Smooth muscle cell (in vitro differentiated cells): ENCODE measurements around the gene RAP1GAP2. TPM values are rescaled to one million over a fixed set of nuclear protein-coding genes. Genes with fewer than 3 reads are reported as not detected.
"Not testable (repeated sequence)": the region's sequence is repeated elsewhere in the genome, so short reads cannot be mapped to it uniquely, and the experiment has no call there.

ENCODE experiments used
- DNase-seq: peaks from one replicate; lab custom pipeline; 2025; ENCODE audit not compliant: unreplicated experiment; lab: John Stamatoyannopoulos, UW
- H2AFZ ChIP-seq: fragments of 200-600 bp; sonication (generic); 2 replicates; pipeline ENCODE4 v1.6.0; 2016; ENCODE audit warnings: antibody characterized with exemption, low read depth, mild to moderate bottlenecking
- H3F3A ChIP-seq: fragments of 200-600 bp; sonication (generic); 2 replicates; pipeline ENCODE4 v1.6.0; 2017; ENCODE audit warnings: antibody characterized with exemption, low read depth
- H3K27ac ChIP-seq: fragments of 200-600 bp; sonication (generic); 2 replicates; pipeline ENCODE4 v1.5.1; 2016; ENCODE audit warnings: low read depth, mild to moderate bottlenecking
- H3K27me3 ChIP-seq: fragments of 200-600 bp; sonication (generic); 2 replicates; pipeline ENCODE4 v1.6.1; 2016; ENCODE audit warnings: low read depth, mild to moderate bottlenecking
- H3K36me3 ChIP-seq: fragments of 200-600 bp; sonication (generic); 2 replicates; pipeline ENCODE4 v1.5.1; 2016; ENCODE audit warnings: low read depth
- H3K4me1 ChIP-seq: fragments of 200-600 bp; sonication (generic); 2 replicates; pipeline ENCODE4 v1.5.1; 2016; ENCODE audit warnings: low read depth
- H3K4me2 ChIP-seq: fragments of 200-600 bp; sonication (generic); 2 replicates; pipeline ENCODE4 v1.6.0; 2016; ENCODE audit warnings: mild to moderate bottlenecking
- H3K4me3 ChIP-seq: fragments of 200-600 bp; sonication (generic); 2 replicates; pipeline ENCODE4 v1.5.1; 2016; ENCODE audit warnings: mild to moderate bottlenecking
- H3K79me2 ChIP-seq: fragments of 200-600 bp; sonication (generic); 2 replicates; pipeline ENCODE4 v1.6.0; 2016; ENCODE audit warnings: low read depth, mild to moderate bottlenecking
- H3K9ac ChIP-seq: fragments of 200-600 bp; sonication (generic); 2 replicates; pipeline ENCODE4 v1.6.0; 2016; ENCODE audit warnings: low read depth
- H3K9me3 ChIP-seq: fragments of 200-600 bp; sonication (generic); replicated peaks from 2 replicates; pipeline ENCODE4 v1.5.1; 2016; ENCODE audit warnings: low read depth
- H4K20me1 ChIP-seq: fragments of 200-600 bp; sonication (generic); 2 replicates; pipeline ENCODE4 v1.6.0; 2016; ENCODE audit warnings: low read depth
- WGBS: methylation state at CpG from one replicate; pipeline ENCODE4 v1.1.7; 2016; ENCODE audit warnings: low lambda C conversion rate; 5-methylcytosine and 5-hydroxymethylcytosine counted together
- polyA plus RNA-seq: library from polyadenylated mRNA; unstranded; fragments of >200 nt; fragmentation: Nextera tagmentation; extraction: Ambion mirVana; gene quantifications from 2 replicates; pipeline ENCODE4 v1.2.1, GENCODE V29; 2016
- total RNA-seq: library from RNA; depleted of rRNA; stranded (reverse); fragments of >200 nt; gene quantifications from 2 replicates; pipeline ENCODE4 v1.2.3, GENCODE V29; 2014
- TF ChIP-seq, protein P1 (sequence below): fragments of 200-600 bp; sonication (generic); IDR thresholded peaks from 2 replicates; pipeline ENCODE4 v1.5.1; 2017; ENCODE audit warnings: borderline replicate concordance, mild to moderate bottlenecking, antibody characterized with exemption; ENCODE audit not compliant: insufficient read depth, poor library complexity, severe bottlenecking

The RAP1GAP2 gene
- total and polyA plus RNA-seq, 2 experiments from 2014 or later = 0.31 to 0.99 TPM

DNA sequence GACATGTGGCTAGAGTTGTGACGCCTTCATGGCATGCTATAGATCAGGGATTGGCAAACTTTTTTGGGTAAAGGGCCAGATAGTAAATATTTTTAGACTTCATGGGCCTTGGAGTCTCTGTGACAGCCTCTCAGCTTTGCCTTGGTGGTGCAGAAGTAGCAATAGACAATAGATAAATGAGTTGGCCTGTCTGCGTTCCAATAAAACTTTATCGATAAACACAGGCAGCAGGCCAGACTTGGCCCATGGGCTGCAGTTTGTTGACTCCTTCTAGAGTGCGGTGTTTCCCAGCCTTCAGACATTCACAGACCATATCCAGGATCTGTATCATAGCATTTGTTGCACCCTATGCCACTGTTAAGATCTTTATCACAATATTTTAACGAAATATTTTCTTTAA lies 190.7 kb downstream of the RAP1GAP2 start:
- TF ChIP-seq, protein P1, sequence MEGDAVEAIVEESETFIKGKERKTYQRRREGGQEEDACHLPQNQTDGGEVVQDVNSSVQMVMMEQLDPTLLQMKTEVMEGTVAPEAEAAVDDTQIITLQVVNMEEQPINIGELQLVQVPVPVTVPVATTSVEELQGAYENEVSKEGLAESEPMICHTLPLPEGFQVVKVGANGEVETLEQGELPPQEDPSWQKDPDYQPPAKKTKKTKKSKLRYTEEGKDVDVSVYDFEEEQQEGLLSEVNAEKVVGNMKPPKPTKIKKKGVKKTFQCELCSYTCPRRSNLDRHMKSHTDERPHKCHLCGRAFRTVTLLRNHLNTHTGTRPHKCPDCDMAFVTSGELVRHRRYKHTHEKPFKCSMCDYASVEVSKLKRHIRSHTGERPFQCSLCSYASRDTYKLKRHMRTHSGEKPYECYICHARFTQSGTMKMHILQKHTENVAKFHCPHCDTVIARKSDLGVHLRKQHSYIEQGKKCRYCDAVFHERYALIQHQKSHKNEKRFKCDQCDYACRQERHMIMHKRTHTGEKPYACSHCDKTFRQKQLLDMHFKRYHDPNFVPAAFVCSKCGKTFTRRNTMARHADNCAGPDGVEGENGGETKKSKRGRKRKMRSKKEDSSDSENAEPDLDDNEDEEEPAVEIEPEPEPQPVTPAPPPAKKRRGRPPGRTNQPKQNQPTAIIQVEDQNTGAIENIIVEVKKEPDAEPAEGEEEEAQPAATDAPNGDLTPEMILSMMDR = no peak
- H3K79me2 ChIP-seq = no peaks in the 10 kb centered on the region
- H2AFZ ChIP-seq = no peak overlapping the region
- 93% methylated on average over 5 of the region's 5 CpGs for WGBS
- H3K9ac ChIP-seq = no peak overlapping the region
- H3K9me3 ChIP-seq = no peaks in the 10 kb centered on the region
- H3K27ac ChIP-seq = no peak overlapping the region
- no peak overlapping the region for H3K4me2 ChIP-seq
- no peaks in the 10 kb centered on the region for H3K27me3 ChIP-seq
- no peaks in the 10 kb centered on the region for H3K4me1 ChIP-seq
- H3K36me3 ChIP-seq = no peaks in the 10 kb centered on the region
- DNase-seq = no peak
- H3F3A ChIP-seq = no peaks in the 10 kb centered on the region
- no peaks in the 10 kb centered on the region for H4K20me1 ChIP-seq
- no peak overlapping the region for H3K4me3 ChIP-seq

DNA sequence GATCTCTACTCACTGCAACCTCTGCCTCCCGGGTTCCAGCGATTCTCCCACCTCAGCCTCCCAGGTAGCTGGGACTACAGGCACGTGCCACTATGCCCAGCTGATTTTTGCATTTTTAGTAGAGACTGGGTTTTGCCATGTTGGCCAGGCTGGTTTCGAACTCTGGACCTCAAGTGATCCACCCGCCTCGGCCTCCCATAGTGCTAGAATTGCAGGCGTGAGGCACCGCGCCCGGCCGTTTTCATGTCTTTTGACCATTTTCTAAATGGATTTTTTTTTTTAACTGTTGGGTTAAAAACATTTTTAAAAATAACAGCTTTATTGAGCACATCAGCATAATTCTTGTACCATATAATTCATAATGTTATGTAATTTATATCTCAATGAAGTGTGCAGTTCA lies 193.2 kb downstream of the RAP1GAP2 start:
- not testable (repeated sequence) for H3K4me2 ChIP-seq, H3F3A ChIP-seq, H3K27ac ChIP-seq, H2AFZ ChIP-seq, H3K9me3 ChIP-seq, H3K9ac ChIP-seq, H3K79me2 ChIP-seq, H3K4me3 ChIP-seq, H4K20me1 ChIP-seq, H3K27me3 ChIP-seq, H3K36me3 ChIP-seq, DNase-seq, H3K4me1 ChIP-seq
- 96% methylated on average over 11 of the region's 11 CpGs for WGBS

DNA sequence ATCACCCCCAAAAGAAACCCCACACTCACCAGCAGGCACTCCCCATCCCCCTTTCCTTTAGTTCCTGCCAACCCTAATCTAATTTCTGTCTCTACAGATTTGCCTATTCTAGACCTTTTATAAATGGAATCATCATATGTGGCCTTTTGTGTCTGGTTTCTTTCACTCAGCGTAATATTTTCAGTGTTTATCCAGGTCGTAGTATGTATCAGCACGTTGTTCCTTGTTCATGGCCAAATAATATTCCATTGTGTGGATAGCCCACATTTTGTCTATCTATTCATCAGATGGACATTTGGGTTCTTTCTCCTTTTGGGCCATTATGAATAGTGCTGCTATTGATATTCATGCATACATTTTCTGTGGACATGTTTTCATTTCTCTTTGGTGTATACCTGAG lies 193.6 kb downstream of the RAP1GAP2 start:
- H3K27ac ChIP-seq = no peak overlapping the region
- no peaks in the 10 kb centered on the region for H3K27me3 ChIP-seq
- WGBS = 96% methylated on average over 3 of the region's 3 CpGs
- no peaks in the 10 kb centered on the region for H4K20me1 ChIP-seq
- H2AFZ ChIP-seq = no peak overlapping the region
- no peaks in the 10 kb centered on the region for H3K4me1 ChIP-seq
- TF ChIP-seq, protein P1 = no peak
- H3K79me2 ChIP-seq = no peaks in the 10 kb centered on the region
- no peak for DNase-seq
- H3F3A ChIP-seq = no peaks in the 10 kb centered on the region
- H3K9me3 ChIP-seq = no peaks in the 10 kb centered on the region
- no peak overlapping the region for H3K4me3 ChIP-seq
- no peak overlapping the region for H3K9ac ChIP-seq
- H3K36me3 ChIP-seq = no peaks in the 10 kb centered on the region
- no peak overlapping the region for H3K4me2 ChIP-seq

DNA sequence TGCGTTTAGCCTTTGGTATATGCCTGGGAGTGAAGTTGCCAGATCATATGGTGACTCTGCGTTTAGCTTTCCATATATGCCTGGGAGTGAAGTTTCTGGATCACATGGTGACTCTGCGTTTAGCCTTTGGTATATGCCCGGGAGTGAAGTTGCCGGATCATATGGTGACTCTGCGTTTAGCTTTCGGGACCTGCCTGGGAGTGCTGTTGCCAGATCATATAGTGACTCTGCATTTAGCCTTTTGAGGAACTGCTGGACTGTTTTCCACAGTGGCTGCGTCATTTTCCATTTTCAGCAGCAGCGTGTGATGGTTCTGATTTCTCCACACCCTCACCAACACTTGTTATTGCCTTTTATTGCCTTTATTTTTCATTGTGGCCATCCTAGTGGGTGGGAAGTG lies 194.2 kb downstream of the RAP1GAP2 start:
- no peaks in the 10 kb centered on the region for H3K9me3 ChIP-seq
- H3K4me2 ChIP-seq = no peak overlapping the region
- H3K9ac ChIP-seq = no peak overlapping the region
- no peak for DNase-seq
- H4K20me1 ChIP-seq = no peaks in the 10 kb centered on the region
- no peaks in the 10 kb centered on the region for H3K27me3 ChIP-seq
- no peak overlapping the region for H3K27ac ChIP-seq
- TF ChIP-seq, protein P1 = no peak
- no peak overlapping the region for H3K4me3 ChIP-seq
- no peaks in the 10 kb centered on the region for H3K36me3 ChIP-seq
- H3F3A ChIP-seq = no peaks in the 10 kb centered on the region
- WGBS = 93% methylated on average over 9 of the region's 9 CpGs
- H2AFZ ChIP-seq = no peak overlapping the region
- no peaks in the 10 kb centered on the region for H3K4me1 ChIP-seq
- H3K79me2 ChIP-seq = no peaks in the 10 kb centered on the region

DNA sequence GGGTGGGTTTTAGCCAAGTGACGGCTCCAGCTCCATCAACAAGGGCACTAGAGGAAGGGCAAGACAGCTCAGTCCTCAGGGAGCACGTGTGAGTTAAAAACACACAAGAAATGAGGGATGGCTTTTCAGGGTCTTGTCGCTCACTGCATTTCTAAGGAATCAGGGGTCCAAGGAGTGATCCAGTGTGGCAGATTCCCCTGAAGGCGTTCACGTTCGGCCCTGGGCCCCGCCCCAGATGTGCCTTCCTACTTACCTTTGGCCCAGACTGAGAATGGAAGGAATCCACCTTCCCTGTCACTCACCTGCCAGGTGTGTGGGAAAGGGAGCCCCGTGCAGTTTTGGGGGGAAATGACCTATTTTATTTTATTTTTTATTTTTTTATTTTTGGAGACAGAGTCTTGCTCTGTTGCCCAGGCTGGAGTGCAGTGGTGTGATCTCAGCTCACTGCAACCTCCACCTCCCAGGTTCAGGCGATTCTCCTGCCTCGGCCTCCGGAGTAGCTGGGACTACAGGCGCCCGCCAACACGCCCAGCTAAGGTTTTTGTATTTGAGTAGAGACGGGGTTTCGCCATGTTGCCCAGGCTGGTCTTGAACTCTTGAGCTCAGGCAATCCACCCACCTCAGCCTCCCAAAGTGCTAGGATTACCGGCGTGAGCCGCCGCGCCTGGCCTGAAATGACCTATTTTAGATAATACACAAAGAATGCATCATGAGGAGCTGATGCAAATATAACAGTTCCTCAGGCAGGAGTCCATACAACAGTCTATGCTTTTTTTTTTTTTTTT lies 195.3 kb downstream of the RAP1GAP2 start:
- not testable (repeated sequence) for DNase-seq, H3K9ac ChIP-seq

More for the DNA sequence above, 195.3 kb downstream of the RAP1GAP2 start:
- not testable (repeated sequence) for H2AFZ ChIP-seq, H3K79me2 ChIP-seq, H3K4me3 ChIP-seq, H3K4me2 ChIP-seq, H3K4me1 ChIP-seq, H3K27me3 ChIP-seq, H4K20me1 ChIP-seq, H3K36me3 ChIP-seq, H3K27ac ChIP-seq, H3K9me3 ChIP-seq, H3F3A ChIP-seq
- 97% methylated on average over 21 of the region's 21 CpGs for WGBS
